Measurements from ENCODE around the gene VILL.

The VILL gene

GRCh38 chr3:37999836-38000235 lies 9.2 kb downstream of the VILL start:
- TF ChIP-seq YY1 (IDR thresholded peaks at IDR 0.05; ENCODE audit: low read depth) = no peak
- TF ChIP-seq TCF12 (IDR thresholded peaks at IDR 0.05; ENCODE audit: low read depth) = no peak
- TF ChIP-seq, protein P1, sequence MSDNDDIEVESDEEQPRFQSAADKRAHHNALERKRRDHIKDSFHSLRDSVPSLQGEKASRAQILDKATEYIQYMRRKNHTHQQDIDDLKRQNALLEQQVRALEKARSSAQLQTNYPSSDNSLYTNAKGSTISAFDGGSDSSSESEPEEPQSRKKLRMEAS (IDR thresholded peaks at IDR 0.05) = no peak
- TF ChIP-seq EGR1 (IDR thresholded peaks at IDR 0.05) = no peak
- TF ChIP-seq, protein P2, sequence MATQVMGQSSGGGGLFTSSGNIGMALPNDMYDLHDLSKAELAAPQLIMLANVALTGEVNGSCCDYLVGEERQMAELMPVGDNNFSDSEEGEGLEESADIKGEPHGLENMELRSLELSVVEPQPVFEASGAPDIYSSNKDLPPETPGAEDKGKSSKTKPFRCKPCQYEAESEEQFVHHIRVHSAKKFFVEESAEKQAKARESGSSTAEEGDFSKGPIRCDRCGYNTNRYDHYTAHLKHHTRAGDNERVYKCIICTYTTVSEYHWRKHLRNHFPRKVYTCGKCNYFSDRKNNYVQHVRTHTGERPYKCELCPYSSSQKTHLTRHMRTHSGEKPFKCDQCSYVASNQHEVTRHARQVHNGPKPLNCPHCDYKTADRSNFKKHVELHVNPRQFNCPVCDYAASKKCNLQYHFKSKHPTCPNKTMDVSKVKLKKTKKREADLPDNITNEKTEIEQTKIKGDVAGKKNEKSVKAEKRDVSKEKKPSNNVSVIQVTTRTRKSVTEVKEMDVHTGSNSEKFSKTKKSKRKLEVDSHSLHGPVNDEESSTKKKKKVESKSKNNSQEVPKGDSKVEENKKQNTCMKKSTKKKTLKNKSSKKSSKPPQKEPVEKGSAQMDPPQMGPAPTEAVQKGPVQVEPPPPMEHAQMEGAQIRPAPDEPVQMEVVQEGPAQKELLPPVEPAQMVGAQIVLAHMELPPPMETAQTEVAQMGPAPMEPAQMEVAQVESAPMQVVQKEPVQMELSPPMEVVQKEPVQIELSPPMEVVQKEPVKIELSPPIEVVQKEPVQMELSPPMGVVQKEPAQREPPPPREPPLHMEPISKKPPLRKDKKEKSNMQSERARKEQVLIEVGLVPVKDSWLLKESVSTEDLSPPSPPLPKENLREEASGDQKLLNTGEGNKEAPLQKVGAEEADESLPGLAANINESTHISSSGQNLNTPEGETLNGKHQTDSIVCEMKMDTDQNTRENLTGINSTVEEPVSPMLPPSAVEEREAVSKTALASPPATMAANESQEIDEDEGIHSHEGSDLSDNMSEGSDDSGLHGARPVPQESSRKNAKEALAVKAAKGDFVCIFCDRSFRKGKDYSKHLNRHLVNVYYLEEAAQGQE (IDR thresholded peaks at IDR 0.05; ENCODE audit: low read depth) = no peak
- TF ChIP-seq CREB1 (IDR thresholded peaks at IDR 0.05; ENCODE audit: low read depth) = no peak
- TF ChIP-seq ZBTB7A (IDR thresholded peaks at IDR 0.05; ENCODE audit: low read depth) = no peak
- no peak for TF ChIP-seq EP300 (IDR thresholded peaks at IDR 0.05; ENCODE audit: borderline replicate concordance)
- TF ChIP-seq TAF1 (IDR thresholded peaks at IDR 0.05; ENCODE audit: low read depth) = no peak
- no peak for TF ChIP-seq TEAD4 (IDR thresholded peaks at IDR 0.05)
- TF ChIP-seq FOXM1 (IDR thresholded peaks at IDR 0.05; ENCODE audit: borderline replicate concordance, low read depth) = no peak
- TF ChIP-seq, protein P3, sequence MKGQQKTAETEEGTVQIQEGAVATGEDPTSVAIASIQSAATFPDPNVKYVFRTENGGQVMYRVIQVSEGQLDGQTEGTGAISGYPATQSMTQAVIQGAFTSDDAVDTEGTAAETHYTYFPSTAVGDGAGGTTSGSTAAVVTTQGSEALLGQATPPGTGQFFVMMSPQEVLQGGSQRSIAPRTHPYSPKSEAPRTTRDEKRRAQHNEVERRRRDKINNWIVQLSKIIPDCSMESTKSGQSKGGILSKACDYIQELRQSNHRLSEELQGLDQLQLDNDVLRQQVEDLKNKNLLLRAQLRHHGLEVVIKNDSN (IDR thresholded peaks at IDR 0.05) = no peak
- TF ChIP-seq CEBPB (IDR thresholded peaks at IDR 0.05) = no peak
- no peak for TF ChIP-seq NFIC (IDR thresholded peaks at IDR 0.05)
- TF ChIP-seq RAD21 (IDR thresholded peaks at IDR 0.05; ENCODE audit: low read depth) = no peak

GRCh38 chr3:38000242-38000916 lies 9.8 kb downstream of the VILL start:
- no peak for TF ChIP-seq EGR1 (IDR thresholded peaks at IDR 0.05)

- TF ChIP-seq, protein P2 (IDR thresholded peaks at IDR 0.05; ENCODE audit: low read depth) = no peak
- TF ChIP-seq ZBTB7A (IDR thresholded peaks at IDR 0.05; ENCODE audit: low read depth) (no peak), FOXM1 (IDR thresholded peaks at IDR 0.05; ENCODE audit: borderline replicate concordance, low read depth) (no peak), TCF12 (IDR thresholded peaks at IDR 0.05; ENCODE audit: low read depth) (no peak), RAD21 (IDR thresholded peaks at IDR 0.05; ENCODE audit: low read depth) (no peak), CEBPB (IDR thresholded peaks at IDR 0.05) (no peak), CREB1 (IDR thresholded peaks at IDR 0.05; ENCODE audit: low read depth) (no peak), TAF1 (IDR thresholded peaks at IDR 0.05; ENCODE audit: low read depth) (no peak), EP300 (IDR thresholded peaks at IDR 0.05; ENCODE audit: borderline replicate concordance) (no peak), YY1 (IDR thresholded peaks at IDR 0.05; ENCODE audit: low read depth) (no peak), EGR1 (IDR thresholded peaks at IDR 0.05) (no peak), TEAD4 (IDR thresholded peaks at IDR 0.05) (no peak), NFIC (IDR thresholded peaks at IDR 0.05) (no peak)
- TF ChIP-seq, protein P1 (IDR thresholded peaks at IDR 0.05) = no peak
- TF ChIP-seq, protein P3 (IDR thresholded peaks at IDR 0.05) = no peak
Observed at GRCh38 chr3:38000965-38001455, 10.4 kb downstream of the VILL start.

GRCh38 chr3:38001456-38002081 lies 11.0 kb downstream of the VILL start:
- TF ChIP-seq TCF12 (IDR thresholded peaks at IDR 0.05; ENCODE audit: low read depth) (no peak), YY1 (IDR thresholded peaks at IDR 0.05; ENCODE audit: low read depth) (no peak), CEBPB (IDR thresholded peaks at IDR 0.05) (no peak), RAD21 (IDR thresholded peaks at IDR 0.05; ENCODE audit: low read depth) (peak; percentile 34), CREB1 (IDR thresholded peaks at IDR 0.05; ENCODE audit: low read depth) (no peak), TEAD4 (IDR thresholded peaks at IDR 0.05) (no peak)
- TF ChIP-seq, protein P2 (IDR thresholded peaks at IDR 0.05; ENCODE audit: low read depth) = no peak
- TF ChIP-seq, protein P3 (IDR thresholded peaks at IDR 0.05) = no peak
